HFFc6 (cell line): ENCODE measurements around the gene PDZD11. TPM values are rescaled to one million over a fixed set of nuclear protein-coding genes. Genes with fewer than 3 reads are reported as not detected.
"Not testable (repeated sequence)": the region's sequence is repeated elsewhere in the genome, so short reads cannot be mapped to it uniquely, and the experiment has no call there.

Experiments used
- DNase-seq: peaks from one replicate; pipeline ENCODE4 v3.0.0-alpha.2; 2018
- H3K27ac Mint-ChIP-seq: 2 replicates; pipeline ENCODE4 v1.8.0; 2020; ENCODE audit warnings: mild to moderate bottlenecking, mixed read lengths
- H3K27me3 Mint-ChIP-seq: 2 replicates; pipeline ENCODE4 v1.8.0; 2021; ENCODE audit warnings: mild to moderate bottlenecking, moderate library complexity, mixed read lengths; ENCODE audit not compliant: insufficient read depth
- H3K36me3 Mint-ChIP-seq: 2 replicates; pipeline ENCODE4 v1.8.0; 2021; ENCODE audit warnings: low read depth, mixed read lengths
- H3K4me1 Mint-ChIP-seq: 2 replicates; pipeline ENCODE4 v1.8.0; 2020; ENCODE audit warnings: low read depth, mixed read lengths
- H3K4me3 Mint-ChIP-seq: 2 replicates; pipeline ENCODE4 v1.8.0; 2020; ENCODE audit warnings: mild to moderate bottlenecking, moderate library complexity, mixed read lengths
- H3K9me3 Mint-ChIP-seq: 2 replicates; pipeline ENCODE4 v1.8.0; 2020; ENCODE audit warnings: mild to moderate bottlenecking, mixed read lengths
- total RNA-seq, 6 experiments: library from RNA; stranded (reverse); fragmentation: NEBNext Ultra II Directional; extraction: Animal tissue kit (Norgen Biotek cat#: 25700); gene quantifications; 2 replicates in 1 of 6; 3 replicates in 5 of 6; pipeline ENCODE4 v1.2.3, GENCODE V29; 2021
- TF ChIP-seq, protein P1 (sequence below): fragments of 200-600 bp; sonication (generic); IDR thresholded peaks from 2 replicates; pipeline ENCODE4 v1.5.0; 2021; ENCODE audit warnings: antibody characterized with exemption, mild to moderate bottlenecking

PDZD11 gene
- total RNA-seq, 6 experiments from 2014 or later: 72.7 to 89.5 (median 87.1) TPM

DNA sequence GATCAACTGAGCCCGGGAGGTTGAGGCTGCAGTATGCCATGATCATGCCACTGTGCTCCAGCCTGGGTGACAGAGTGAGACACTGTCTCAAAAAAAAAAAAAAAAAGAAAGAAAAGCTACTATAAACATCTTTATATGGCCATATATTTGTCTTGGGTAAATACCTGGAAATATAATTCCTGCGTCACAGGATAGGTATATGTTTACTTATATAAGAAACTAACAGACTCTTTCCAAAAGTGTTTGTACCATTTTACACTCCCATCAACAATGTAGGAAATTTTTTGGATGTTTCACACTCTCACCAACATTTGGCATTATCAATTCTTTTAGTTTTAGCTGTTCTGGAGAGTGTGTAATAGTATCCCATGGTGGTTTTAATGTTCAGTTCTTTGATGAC, 42.5 kb downstream of the PDZD11 start:
- TF ChIP-seq, protein P1, sequence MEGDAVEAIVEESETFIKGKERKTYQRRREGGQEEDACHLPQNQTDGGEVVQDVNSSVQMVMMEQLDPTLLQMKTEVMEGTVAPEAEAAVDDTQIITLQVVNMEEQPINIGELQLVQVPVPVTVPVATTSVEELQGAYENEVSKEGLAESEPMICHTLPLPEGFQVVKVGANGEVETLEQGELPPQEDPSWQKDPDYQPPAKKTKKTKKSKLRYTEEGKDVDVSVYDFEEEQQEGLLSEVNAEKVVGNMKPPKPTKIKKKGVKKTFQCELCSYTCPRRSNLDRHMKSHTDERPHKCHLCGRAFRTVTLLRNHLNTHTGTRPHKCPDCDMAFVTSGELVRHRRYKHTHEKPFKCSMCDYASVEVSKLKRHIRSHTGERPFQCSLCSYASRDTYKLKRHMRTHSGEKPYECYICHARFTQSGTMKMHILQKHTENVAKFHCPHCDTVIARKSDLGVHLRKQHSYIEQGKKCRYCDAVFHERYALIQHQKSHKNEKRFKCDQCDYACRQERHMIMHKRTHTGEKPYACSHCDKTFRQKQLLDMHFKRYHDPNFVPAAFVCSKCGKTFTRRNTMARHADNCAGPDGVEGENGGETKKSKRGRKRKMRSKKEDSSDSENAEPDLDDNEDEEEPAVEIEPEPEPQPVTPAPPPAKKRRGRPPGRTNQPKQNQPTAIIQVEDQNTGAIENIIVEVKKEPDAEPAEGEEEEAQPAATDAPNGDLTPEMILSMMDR: no peak
- Mint-ChIP-seq H3K27ac (no peak overlapping the region), H3K4me3 (no peak overlapping the region), H3K9me3 (no peaks in the 10 kb centered on the region), H3K27me3 (no peaks in the 10 kb centered on the region), H3K4me1 (no peaks in the 10 kb centered on the region; the same call in 1 of the 2 replicates), H3K36me3 (no peaks in the 10 kb centered on the region)
- no peak for DNase-seq

DNA sequence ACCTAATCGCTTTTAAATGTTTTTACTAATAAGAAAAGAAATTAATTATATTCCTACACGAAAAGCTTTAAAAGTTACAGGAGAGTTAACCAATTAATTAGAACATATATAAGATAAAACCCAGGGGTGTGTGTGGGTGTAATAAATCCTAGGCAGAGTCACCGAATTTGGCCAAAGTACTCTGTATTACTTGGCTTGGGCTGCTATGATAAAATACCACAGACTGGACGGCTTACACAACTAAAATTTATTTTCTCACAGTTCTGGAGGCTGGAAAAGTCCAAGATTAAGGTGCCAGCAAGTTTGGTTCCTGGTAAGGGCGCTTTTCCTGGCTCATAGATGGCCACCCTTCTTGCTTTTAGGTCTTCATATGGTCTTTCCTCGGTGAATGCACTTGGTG, 44.8 kb downstream of the PDZD11 start:
- Mint-ChIP-seq H3K4me3 (no peak overlapping the region), H3K27me3 (no peaks in the 10 kb centered on the region), H3K27ac (no peak overlapping the region), H3K36me3 (no peaks in the 10 kb centered on the region), H3K4me1 (no peaks in the 10 kb centered on the region; the same call in 1 of the 2 replicates), H3K9me3 (no peaks in the 10 kb centered on the region)
- TF ChIP-seq, protein P1: no peak
- DNase-seq: no peak

DNA sequence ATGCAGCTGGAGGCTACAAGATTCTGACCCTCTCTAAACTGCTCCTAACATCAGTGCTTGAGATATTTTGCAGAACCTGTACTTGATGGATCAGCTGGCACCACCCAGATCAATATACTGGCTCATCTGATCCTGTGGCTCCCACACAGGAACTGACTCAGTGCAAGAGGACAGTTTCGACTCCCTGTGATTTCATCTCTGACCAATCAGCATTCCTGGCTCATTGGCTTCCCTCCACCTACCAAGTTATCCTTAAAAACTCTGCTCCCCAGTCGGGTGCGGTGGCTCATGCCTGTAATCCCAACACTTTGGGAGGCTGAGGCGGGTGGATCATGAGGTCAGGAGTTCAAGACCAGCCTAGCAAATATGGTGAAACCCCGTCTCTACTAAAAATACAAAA, 46.1 kb downstream of the PDZD11 start:
- not testable (repeated sequence) for H3K4me3 Mint-ChIP-seq, DNase-seq, H3K36me3 Mint-ChIP-seq, H3K4me1 Mint-ChIP-seq, H3K9me3 Mint-ChIP-seq, H3K27me3 Mint-ChIP-seq, H3K27ac Mint-ChIP-seq

DNA sequence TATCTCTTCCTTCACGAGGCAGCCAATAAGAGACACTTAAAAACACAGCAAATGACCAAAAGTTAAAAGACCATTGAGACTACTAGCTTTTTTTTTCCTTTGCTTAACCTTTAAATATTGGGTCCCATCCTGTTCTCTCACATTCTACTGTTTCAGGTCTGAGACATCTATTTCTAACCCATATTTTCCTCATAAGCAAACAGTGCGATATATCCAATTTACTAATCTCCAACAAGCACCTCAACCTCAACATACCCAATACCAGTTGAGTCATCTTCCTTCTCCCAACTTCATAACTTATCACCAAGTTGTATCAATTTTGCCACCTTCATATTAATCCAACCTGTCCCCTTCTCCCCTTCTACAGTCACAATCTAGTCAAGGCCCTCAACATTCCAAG, 48.2 kb downstream of the PDZD11 start:
- Mint-ChIP-seq H3K27ac (no peak overlapping the region), H3K4me1 (no peaks in the 10 kb centered on the region; the same call in 1 of the 2 replicates), H3K9me3 (no peaks in the 10 kb centered on the region), H3K36me3 (no peaks in the 10 kb centered on the region), H3K4me3 (no peak overlapping the region), H3K27me3 (peaks cover 6% of the 10 kb centered on the region)
- DNase-seq: no peak
- TF ChIP-seq, protein P1: no peak

DNA sequence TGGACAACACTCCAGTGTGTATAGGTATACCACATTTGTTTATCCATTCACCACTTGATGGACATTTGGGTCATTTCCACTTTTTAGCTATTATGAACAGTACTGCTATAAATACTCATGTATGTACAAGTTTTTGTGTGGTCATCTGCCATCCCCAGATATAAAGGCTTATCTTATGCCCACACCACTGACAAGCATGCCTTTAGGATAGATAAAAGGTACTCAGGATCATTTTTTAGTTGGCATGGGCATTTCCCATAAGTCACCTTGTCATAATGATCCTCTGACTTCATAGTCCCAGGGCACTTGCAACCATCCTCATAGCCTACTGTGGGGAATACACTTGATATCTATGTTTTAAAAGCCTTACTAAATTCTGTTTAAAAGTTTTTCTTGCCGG, 49.0 kb downstream of the PDZD11 start:
- no peaks in the 10 kb centered on the region for H3K36me3 Mint-ChIP-seq
- no peaks in the 10 kb centered on the region; the same call in 1 of the 2 replicates for H3K4me1 Mint-ChIP-seq
- no peak overlapping the region for H3K27ac Mint-ChIP-seq
- no peak for DNase-seq
- no peak overlapping the region for H3K4me3 Mint-ChIP-seq
- no peaks in the 10 kb centered on the region for H3K9me3 Mint-ChIP-seq
- H3K27me3 Mint-ChIP-seq: peaks cover 6% of the 10 kb centered on the region
- TF ChIP-seq, protein P1: no peak

Other genes starting within 250 kb of the PDZD11 start
- gene AWAT2, start 240.0 kb downstream of the PDZD11 start, total RNA-seq: not detected
- gene OTUD6A, start 227.5 kb downstream of the PDZD11 start, total RNA-seq: not detected
- 10 to 100 TPM; 35.1 to 39.9 (median 37.4) TPM for gene IGBP1, start 156.5 kb downstream of the PDZD11 start, total RNA-seq
- gene DGAT2L6, start 112.4 kb downstream of the PDZD11 start, total RNA-seq: not detected
- gene AWAT1, start 55.3 kb downstream of the PDZD11 start, total RNA-seq: not detected
- not detected for gene P2RY4, start 29.7 kb downstream of the PDZD11 start, total RNA-seq
- gene ARR3, start 21.6 kb downstream of the PDZD11 start, total RNA-seq: not detected
- gene RAB41, start 7.8 kb downstream of the PDZD11 start, total RNA-seq: not detected
- gene KIF4A, start 177 bp upstream of the PDZD11 start, total RNA-seq: 10 to 100 TPM; 10.7 to 30.2 (median 25.8) TPM
- gene GDPD2, start 133.4 kb upstream of the PDZD11 start, total RNA-seq: not detected
- gene DLG3, start 154.9 kb upstream of the PDZD11 start, total RNA-seq: 10 to 100 TPM in 2 of 6 experiments, 1 to 10 TPM in 4; 9.2 to 11.3 (median 9.8) TPM